GM19328 (cell line): ENCODE data around the gene CD200R1L.

Experiments used
- ATAC-seq: cut with Tn5 transposase; IDR thresholded peaks from one replicate; pipeline ENCODE4 v1.9.1; 2021; ENCODE audit warnings: mild to moderate bottlenecking, moderate library complexity; ENCODE audit not compliant: unreplicated experiment

Gene CD200R1L

GRCh38 chr3:112793326-112794081 lies 53.2 kb downstream of the CD200R1L start:
- no peak for ATAC-seq

- ATAC-seq: no peak
Measured at GRCh38 chr3:112791736-112792135, 54.9 kb downstream of the CD200R1L start.

GRCh38 chr3:112789787-112790186 lies 56.9 kb downstream of the CD200R1L start:
- no peak for ATAC-seq

- ATAC-seq: no peak
Measured at GRCh38 chr3:112786881-112787579, 59.6 kb downstream of the CD200R1L start.

GRCh38 chr3:112786002-112786590 lies 60.6 kb downstream of the CD200R1L start:
- no peak for ATAC-seq

GRCh38 chr3:112785321-112786001 lies 61.2 kb downstream of the CD200R1L start:
- no peak for ATAC-seq

GRCh38 chr3:112782491-112782890 lies 64.2 kb downstream of the CD200R1L start:
- ATAC-seq: no peak

GRCh38 chr3:112781599-112781998 lies 65.1 kb downstream of the CD200R1L start:
- no peak for ATAC-seq

GRCh38 chr3:112779558-112780480 lies 66.8 kb downstream of the CD200R1L start:
- ATAC-seq: no peak

GRCh38 chr3:112779011-112779410 lies 67.7 kb downstream of the CD200R1L start:
- no peak for ATAC-seq

GRCh38 chr3:112778353-112778948 lies 68.2 kb downstream of the CD200R1L start:
- no peak for ATAC-seq

GRCh38 chr3:112777811-112778210 lies 68.9 kb downstream of the CD200R1L start:
- ATAC-seq: no peak

- ATAC-seq: no peak
Measured at GRCh38 chr3:112776836-112777235, 69.8 kb downstream of the CD200R1L start.

GRCh38 chr3:112776000-112776399 lies 70.7 kb downstream of the CD200R1L start:
- ATAC-seq: no peak

GRCh38 chr3:112775011-112775742 lies 71.5 kb downstream of the CD200R1L start:
- no peak for ATAC-seq

GRCh38 chr3:112774293-112774926 lies 72.3 kb downstream of the CD200R1L start:
- no peak for ATAC-seq

- ATAC-seq: peak; percentile 68
Measured at GRCh38 chr3:112773864-112774263, 72.8 kb downstream of the CD200R1L start.

GRCh38 chr3:112770951-112771350 lies 75.7 kb downstream of the CD200R1L start:
- no peak for ATAC-seq
